Hepatocyte (in vitro differentiated cells): ENCODE data around the gene ZC3HAV1. TPM values are rescaled to one million over a fixed set of nuclear protein-coding genes. Genes with fewer than 3 reads are reported as not detected.

Source experiments
- DNase-seq: peaks from one replicate; pipeline ENCODE4 v3.0.0-alpha.2; 2016; ENCODE audit warnings: low spot score
- H2AFZ ChIP-seq: fragments of 200-600 bp; sonication (generic); 2 replicates; pipeline ENCODE4 v1.6.0; 2016; ENCODE audit warnings: antibody characterized with exemption, mild to moderate bottlenecking
- H3K27ac ChIP-seq: fragments of 200-600 bp; sonication (generic); 2 replicates; pipeline ENCODE4 v1.5.1; 2016; ENCODE audit warnings: mild to moderate bottlenecking
- H3K27me3 ChIP-seq: fragments of 200-600 bp; sonication (generic); 2 replicates; pipeline ENCODE4 v1.6.1; 2016
- H3K36me3 ChIP-seq: fragments of 200-600 bp; sonication (generic); replicated peaks from 2 replicates; pipeline ENCODE4 v1.5.1; 2016; ENCODE audit warnings: low read depth; ENCODE audit not compliant: insufficient read depth
- H3K4me1 ChIP-seq: fragments of 200-600 bp; sonication (generic); 2 replicates; pipeline ENCODE4 v1.5.1; 2016; ENCODE audit warnings: mild to moderate bottlenecking, moderate library complexity; ENCODE audit not compliant: insufficient read depth
- H3K4me2 ChIP-seq: fragments of 200-600 bp; sonication (generic); 2 replicates; pipeline ENCODE4 v1.6.0; 2016
- H3K4me3 ChIP-seq: fragments of 200-600 bp; sonication (generic); 2 replicates; pipeline ENCODE4 v1.5.1; 2016; ENCODE audit warnings: mild to moderate bottlenecking
- H3K79me2 ChIP-seq: fragments of 200-600 bp; sonication (generic); 2 replicates; pipeline ENCODE4 v1.6.0; 2017; ENCODE audit warnings: mild to moderate bottlenecking
- H3K9me2 ChIP-seq: fragments of 200-600 bp; sonication (generic); replicated peaks from 2 replicates; pipeline ENCODE4 v1.6.0; 2017; ENCODE audit warnings: mild to moderate bottlenecking; ENCODE audit not compliant: insufficient read depth
- H3K9me3 ChIP-seq: fragments of 200-600 bp; sonication (generic); 2 replicates; pipeline ENCODE4 v1.5.1; 2016; ENCODE audit warnings: low read depth, mild to moderate bottlenecking
- H4K20me1 ChIP-seq: fragments of 200-600 bp; sonication (generic); 2 replicates; pipeline ENCODE4 v1.6.0; 2016; ENCODE audit warnings: mild to moderate bottlenecking; ENCODE audit not compliant: insufficient read depth, poor library complexity, severe bottlenecking
- CTCF ChIP-seq: fragments of 200-600 bp; sonication (generic); IDR thresholded peaks from 2 replicates; pipeline ENCODE4 v1.5.1; 2016; ENCODE audit warnings: antibody characterized with exemption, mild to moderate bottlenecking; ENCODE audit not compliant: poor library complexity
- EZH2 ChIP-seq: fragments of 200-600 bp; sonication (generic); IDR thresholded peaks from 2 replicates; pipeline ENCODE4 v1.6.1; 2016; ENCODE audit warnings: antibody characterized with exemption, mild to moderate bottlenecking, borderline replicate concordance
- EZH2phosphoT487 ChIP-seq: fragments of 200-600 bp; sonication (generic); IDR thresholded peaks from one replicate; pipeline ENCODE4 v1.6.1; 2018; ENCODE audit warnings: antibody characterized with exemption, mild to moderate bottlenecking, low read depth, moderate library complexity; ENCODE audit not compliant: unreplicated experiment, severe bottlenecking
- whole genome bisulfite sequencing: methylation state at CpG from one replicate; pipeline ENCODE4 v1.1.6; 2016; ENCODE audit warnings: low lambda C conversion rate; ENCODE audit errors: missing lambda C conversion rate; 5-methylcytosine and 5-hydroxymethylcytosine counted together
- polyA plus RNA-seq: library from polyadenylated mRNA; unstranded; fragments of >200 nt; fragmentation: Nextera tagmentation; extraction: Ambion mirVana; gene quantifications from 2 replicates; pipeline ENCODE4 v1.2.1, GENCODE V29; 2016
- total RNA-seq: library from RNA; depleted of rRNA; stranded (reverse); fragments of >200 nt; gene quantifications from 2 replicates; pipeline ENCODE4 v1.2.3, GENCODE V29; 2014

The ZC3HAV1 gene
- total and polyA plus RNA-seq, 2 experiments from 2014 or later: 20.4 to 27.9 TPM

GRCh38 chr7:139139150-139139549 is 29.6 kb upstream of the ZC3HAV1 start:
- no peaks in the 10 kb centered on the region for H3K9me3 ChIP-seq
- H3K4me1 ChIP-seq: no peaks in the 10 kb centered on the region
- H3K27ac ChIP-seq: no peak overlapping the region
- H3K9me2 ChIP-seq: no peaks in the 10 kb centered on the region
- H3K36me3 ChIP-seq: no peaks in the 10 kb centered on the region
- H2AFZ ChIP-seq: no peak overlapping the region
- H3K79me2 ChIP-seq: no peaks in the 10 kb centered on the region
- no peaks in the 10 kb centered on the region for H4K20me1 ChIP-seq
- WGBS: 93% methylated on average over 4 of the region's 4 CpGs
- DNase-seq: no peak
- no peak overlapping the region for H3K4me3 ChIP-seq
- H3K27me3 ChIP-seq: no peaks in the 10 kb centered on the region
- TF ChIP-seq EZH2: no peak
- no peak for TF ChIP-seq CTCF
- TF ChIP-seq EZH2phosphoT487: no peak
- H3K4me2 ChIP-seq: no peak overlapping the region

GRCh38 chr7:139133335-139134139 is 24.0 kb upstream of the ZC3HAV1 start:
- H3K36me3 ChIP-seq: no peaks in the 10 kb centered on the region
- peak overlapping the region; percentile 89 for H3K4me2 ChIP-seq
- peaks cover 2% of the 10 kb centered on the region for H3K27me3 ChIP-seq
- peak overlapping the region; percentile 82 for H3K4me3 ChIP-seq
- H3K4me1 ChIP-seq: peaks cover 6% of the 10 kb centered on the region
- no peaks in the 10 kb centered on the region for H3K9me2 ChIP-seq
- H3K9me3 ChIP-seq: no peaks in the 10 kb centered on the region
- peak overlapping the region; percentile 93 for H2AFZ ChIP-seq
- no peaks in the 10 kb centered on the region for H3K79me2 ChIP-seq
- DNase-seq: peak; percentile 89
- peak overlapping the region; percentile 68 for H3K27ac ChIP-seq
- WGBS: 3% methylated on average over 36 of the region's 36 CpGs
- TF ChIP-seq CTCF (no peak), EZH2phosphoT487 (no peak), EZH2 (no peak)
- no peaks in the 10 kb centered on the region for H4K20me1 ChIP-seq

GRCh38 chr7:139132887-139133286 is 23.4 kb upstream of the ZC3HAV1 start:
- Histone ChIP-seq H3K27ac (peak overlapping the region; percentile 68), H3K4me2 (peak overlapping the region; percentile 89), H3K79me2 (no peaks in the 10 kb centered on the region), H3K9me2 (no peaks in the 10 kb centered on the region), H3K9me3 (no peaks in the 10 kb centered on the region), H4K20me1 (no peaks in the 10 kb centered on the region), H3K4me3 (peak overlapping the region; percentile 82), H2AFZ (peak overlapping the region; percentile 93), H3K4me1 (peaks cover 6% of the 10 kb centered on the region), H3K27me3 (peaks cover 8% of the 10 kb centered on the region), H3K36me3 (no peaks in the 10 kb centered on the region)
- no peak for TF ChIP-seq CTCF
- TF ChIP-seq EZH2: no peak
- no peak for DNase-seq
- 40% methylated on average over 6 of the region's 6 CpGs for WGBS
